SJSA1 (cell line): ENCODE data around the gene MYO5A. TPM values are rescaled to one million over a fixed set of nuclear protein-coding genes. Genes with fewer than 3 reads are reported as not detected.
"Not testable (repeated sequence)": the region's sequence is repeated elsewhere in the genome, so short reads cannot be mapped to it uniquely, and the experiment has no call there.

Experiments
- DNase-seq, 2 experiments: peaks; one replicate each; pipeline ENCODE4 v3.0.0-alpha.2; 2015 to 2020; ENCODE audit warnings: low spot score in 2 of 2, low read depth in 1 of 2
- H3K27ac ChIP-seq: fragments of 250-450 bp; sonication (Bioruptor Pico); 2 replicates; pipeline ENCODE4 v1.5.1; 2020; ENCODE audit warnings: mild to moderate bottlenecking, moderate library complexity
- H3K27me3 ChIP-seq: fragments of 250-450 bp; sonication (Bioruptor Pico); replicated peaks from 2 replicates; pipeline ENCODE4 v1.5.1; 2020; ENCODE audit warnings: mild to moderate bottlenecking, moderate library complexity
- H3K36me3 ChIP-seq: fragments of 250-450 bp; sonication (Bioruptor Pico); 2 replicates; pipeline ENCODE4 v1.5.1; 2020; ENCODE audit warnings: mild to moderate bottlenecking
- H3K4me1 ChIP-seq: fragments of 250-450 bp; sonication (Bioruptor Pico); replicated peaks from 2 replicates; pipeline ENCODE4 v1.6.1; 2021; ENCODE audit warnings: mild to moderate bottlenecking
- H3K4me3 ChIP-seq: fragments of 250-450 bp; sonication (Bioruptor Pico); 2 replicates; pipeline ENCODE4 v1.5.1; 2020; ENCODE audit warnings: mild to moderate bottlenecking
- H3K9me3 ChIP-seq: fragments of 250-450 bp; sonication (Bioruptor Pico); replicated peaks from 2 replicates; pipeline ENCODE4 v1.5.1; 2020; ENCODE audit warnings: mild to moderate bottlenecking
- total RNA-seq: library from RNA; depleted of rRNA; stranded (reverse); fragments of >200 nt; shearing (Covaris generic); gene quantifications from 2 replicates; pipeline ENCODE4 v1.2.3, GENCODE V29; 2014

The MYO5A gene
- total RNA-seq, 1 experiment from 2014 or later = 36.3 TPM

DNA sequence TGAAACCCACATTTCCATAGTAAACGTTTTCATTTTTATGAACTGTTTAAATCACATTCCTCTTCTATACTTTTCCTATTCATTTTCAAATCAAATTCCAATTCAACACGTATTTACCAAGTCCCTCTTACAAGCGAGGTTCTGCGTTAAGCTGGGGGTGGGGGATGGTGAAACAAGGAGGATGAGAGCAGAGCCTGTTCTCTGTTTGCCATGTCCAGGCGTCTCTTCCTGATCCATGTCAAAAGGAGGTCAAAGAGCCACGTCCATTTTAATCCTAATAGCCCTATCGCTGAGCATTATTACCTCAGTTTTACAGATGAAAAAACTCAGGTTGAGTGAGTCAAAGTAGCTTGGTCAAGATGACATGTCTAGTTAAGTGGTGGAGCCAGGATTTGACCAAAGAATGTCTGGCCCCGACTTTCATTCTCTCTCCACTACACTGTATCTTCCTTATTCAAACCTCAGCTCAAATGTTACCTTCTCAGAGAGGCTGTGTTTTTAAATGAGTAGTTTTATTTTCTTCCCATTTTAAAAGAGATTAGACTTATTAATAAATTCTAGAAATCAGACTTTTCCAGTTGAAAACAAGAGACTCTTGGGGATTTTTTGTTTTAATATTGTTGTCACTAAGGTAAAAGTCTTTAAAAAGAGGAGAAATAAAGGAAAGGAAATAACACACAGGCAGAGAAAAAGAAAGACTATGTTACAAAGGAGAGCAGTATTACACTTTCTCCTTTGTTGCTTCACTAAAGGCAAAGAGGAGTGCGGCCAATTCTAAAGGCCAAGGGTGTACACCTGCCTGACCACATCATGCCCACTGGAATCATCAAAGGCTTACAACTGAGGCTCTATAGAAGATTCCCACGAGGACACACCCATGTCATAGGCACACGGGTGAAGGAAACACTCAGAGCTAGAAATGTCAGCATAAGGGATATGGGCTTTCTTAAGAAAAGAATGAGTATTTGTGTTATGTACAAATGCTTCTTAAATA is 42.4 kb downstream of the MYO5A start:
- no peak for DNase-seq
- Histone ChIP-seq H3K36me3 (no peaks in the 10 kb centered on the region; the same call in 1 of the 2 replicates), H3K27me3 (no peaks in the 10 kb centered on the region), H3K4me3 (no peak overlapping the region), H3K4me1 (peaks cover 23% of the 10 kb centered on the region), H3K9me3 (no peaks in the 10 kb centered on the region), H3K27ac (no peak overlapping the region)

DNA sequence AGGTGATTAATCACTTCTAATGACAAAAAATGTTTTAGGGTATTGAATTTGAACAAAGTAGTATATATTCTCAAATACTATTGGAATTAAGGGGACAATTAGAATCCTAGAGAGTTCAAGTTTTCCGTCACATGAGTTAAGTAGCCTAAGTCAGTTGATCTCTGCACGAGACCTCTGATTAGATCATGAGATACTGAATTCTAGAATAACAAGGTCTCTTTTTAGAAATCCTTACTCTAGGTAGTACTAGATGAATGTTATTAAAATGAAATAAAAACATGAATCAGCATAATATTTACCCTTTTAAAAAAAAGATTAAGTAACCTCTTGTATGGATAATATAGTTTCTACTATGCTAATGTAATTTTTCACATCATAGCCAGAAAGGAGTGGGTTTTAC is 43.4 kb downstream of the MYO5A start:
- peaks cover 24% of the 10 kb centered on the region for H3K4me1 ChIP-seq
- DNase-seq = no peak
- H3K9me3 ChIP-seq = no peaks in the 10 kb centered on the region
- H3K27ac ChIP-seq = no peak overlapping the region
- no peaks in the 10 kb centered on the region; the same call in 1 of the 2 replicates for H3K36me3 ChIP-seq
- H3K4me3 ChIP-seq = no peak overlapping the region
- no peaks in the 10 kb centered on the region for H3K27me3 ChIP-seq

DNA sequence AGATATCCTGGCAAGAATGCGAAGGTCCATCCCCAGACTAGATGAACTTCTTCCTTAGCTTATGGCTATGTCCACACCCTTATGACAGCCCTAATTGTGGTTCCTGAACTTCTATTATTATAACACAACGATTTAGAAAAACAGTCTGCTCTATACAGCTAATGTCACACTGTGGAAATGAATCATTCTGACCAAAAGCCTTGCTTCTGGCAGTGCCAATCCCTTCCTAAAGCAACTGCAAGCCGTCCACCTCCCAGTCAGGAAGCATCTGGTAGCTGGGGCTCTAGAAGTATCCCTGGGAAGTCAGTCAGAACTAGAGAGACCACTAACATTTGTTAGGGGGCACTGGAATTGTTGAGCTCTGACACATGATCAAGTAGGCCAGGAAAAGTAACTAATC is 45.0 kb downstream of the MYO5A start:
- H3K27ac ChIP-seq = no peak overlapping the region

DNA sequence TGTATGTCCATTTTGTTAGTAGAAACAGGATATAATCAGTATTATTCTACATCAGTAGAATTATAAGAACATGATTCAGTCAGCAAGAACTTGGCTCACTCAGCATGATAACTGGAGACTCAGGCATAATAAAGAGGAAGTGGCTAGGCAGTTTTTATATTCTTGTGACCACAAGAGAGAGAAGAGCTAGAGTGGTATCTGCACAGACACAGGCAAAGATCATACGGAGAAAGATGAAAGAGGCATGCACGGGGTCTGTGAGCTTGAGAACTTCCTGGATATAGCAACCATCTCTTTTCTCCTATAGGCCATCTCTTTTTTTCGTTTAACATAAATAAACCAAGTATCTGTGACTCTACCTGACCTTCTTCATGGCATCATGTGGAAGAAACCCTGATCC is 46.8 kb downstream of the MYO5A start:
- Histone ChIP-seq H3K27me3 (no peaks in the 10 kb centered on the region), H3K27ac (peak overlapping the region; percentile 25), H3K36me3 (no peaks in the 10 kb centered on the region; the same call in 1 of the 2 replicates), H3K4me1 (peaks cover 24% of the 10 kb centered on the region), H3K4me3 (no peak overlapping the region), H3K9me3 (peaks cover 3% of the 10 kb centered on the region; the same call in 1 of the 2 replicates)
- peak in 1 of 2 experiments; percentile 62 for DNase-seq

More for the DNA sequence above, 45.0 kb downstream of the MYO5A start:
- DNase-seq = peak in 1 of 2 experiments; percentile 19
- peaks cover under 1% of the 10 kb centered on the region; the same call in 1 of the 2 replicates for H3K9me3 ChIP-seq
- peaks cover 24% of the 10 kb centered on the region for H3K4me1 ChIP-seq
- no peaks in the 10 kb centered on the region for H3K27me3 ChIP-seq
- H3K36me3 ChIP-seq = no peaks in the 10 kb centered on the region; the same call in 1 of the 2 replicates
- H3K4me3 ChIP-seq = no peak overlapping the region

DNA sequence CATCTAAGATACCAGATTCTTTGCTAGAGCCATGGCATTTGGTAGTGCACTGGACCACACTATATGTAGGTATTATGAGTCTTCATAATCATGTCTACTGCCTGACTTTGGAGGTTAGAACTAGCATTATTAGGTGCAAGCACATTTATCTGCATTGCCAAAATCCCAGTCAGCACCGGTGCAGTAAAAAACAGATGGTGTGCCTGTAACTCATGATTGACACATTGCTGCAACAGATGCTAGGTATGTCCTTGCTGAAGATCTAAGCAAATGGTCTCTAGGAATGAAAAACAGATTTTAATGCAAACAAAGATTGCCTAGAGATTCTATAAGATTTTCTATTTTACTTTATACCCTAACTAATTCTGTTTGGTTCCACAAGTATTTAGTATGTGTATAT is 47.7 kb downstream of the MYO5A start:
- no peak for DNase-seq
- Histone ChIP-seq H3K27me3 (no peaks in the 10 kb centered on the region), H3K36me3 (no peaks in the 10 kb centered on the region; the same call in 1 of the 2 replicates), H3K9me3 (peaks cover 3% of the 10 kb centered on the region; the same call in 1 of the 2 replicates), H3K4me1 (peaks cover 24% of the 10 kb centered on the region), H3K27ac (no peak overlapping the region), H3K4me3 (no peak overlapping the region)

DNA sequence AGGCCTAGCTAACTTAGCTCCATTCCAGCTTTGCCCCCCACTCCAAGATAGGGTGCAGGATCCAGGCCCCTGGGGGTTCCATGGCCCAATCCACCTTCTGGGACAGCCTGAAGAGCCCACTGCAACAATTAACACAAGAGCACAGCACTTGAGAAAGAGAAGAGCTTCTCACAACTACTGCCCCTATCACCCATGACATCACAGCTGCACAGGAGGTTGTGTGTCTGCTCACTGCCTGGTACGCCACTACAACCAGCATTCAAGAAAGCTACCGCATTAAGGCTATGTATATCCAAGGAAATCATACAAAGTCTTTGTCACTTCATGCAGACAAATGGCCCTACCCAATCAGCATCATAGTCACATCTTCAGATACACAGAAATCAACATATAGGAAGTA is 62.0 kb downstream of the MYO5A start:
- Histone ChIP-seq H3K9me3 (no peaks in the 10 kb centered on the region; the same call in 1 of the 2 replicates), H3K4me1 (no peaks in the 10 kb centered on the region), H3K36me3 (no peaks in the 10 kb centered on the region), H3K27ac (no peak overlapping the region), H3K27me3 (no peaks in the 10 kb centered on the region), H3K4me3 (no peak overlapping the region)
- DNase-seq = no peak

DNA sequence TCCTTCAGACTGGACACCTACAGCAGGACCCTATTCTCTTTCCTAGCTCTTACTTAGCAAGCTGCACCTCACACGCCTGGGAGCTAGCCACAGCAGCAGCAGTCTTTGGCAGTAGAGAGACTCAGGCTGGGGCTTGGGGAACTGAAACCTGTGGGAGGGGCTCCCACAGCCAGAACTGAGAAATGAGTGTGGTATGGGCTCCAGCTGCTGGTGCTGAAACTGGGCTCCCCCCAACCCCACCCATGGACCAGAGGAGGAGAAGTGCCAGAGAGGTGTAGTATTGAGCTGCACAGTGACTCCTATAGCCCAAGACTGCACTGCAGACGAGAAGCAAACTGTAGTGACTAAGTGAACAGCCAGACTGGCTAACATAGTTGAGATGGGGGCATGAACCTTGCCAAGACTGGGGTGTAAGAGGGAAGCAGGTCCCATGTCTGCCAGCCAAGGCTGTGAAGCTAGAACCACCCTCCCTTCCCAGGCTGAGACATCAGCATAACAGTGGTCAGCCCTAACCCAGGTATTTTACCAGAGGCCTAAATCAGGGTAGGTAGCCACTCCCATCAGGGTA is 62.5 kb downstream of the MYO5A start:
- H3K27me3 ChIP-seq = no peaks in the 10 kb centered on the region
- H3K27ac ChIP-seq = no peak overlapping the region
- no peaks in the 10 kb centered on the region for H3K4me1 ChIP-seq
- H3K9me3 ChIP-seq = no peaks in the 10 kb centered on the region; the same call in 1 of the 2 replicates
- no peak for DNase-seq
- H3K4me3 ChIP-seq = no peak overlapping the region
- no peaks in the 10 kb centered on the region for H3K36me3 ChIP-seq

DNA sequence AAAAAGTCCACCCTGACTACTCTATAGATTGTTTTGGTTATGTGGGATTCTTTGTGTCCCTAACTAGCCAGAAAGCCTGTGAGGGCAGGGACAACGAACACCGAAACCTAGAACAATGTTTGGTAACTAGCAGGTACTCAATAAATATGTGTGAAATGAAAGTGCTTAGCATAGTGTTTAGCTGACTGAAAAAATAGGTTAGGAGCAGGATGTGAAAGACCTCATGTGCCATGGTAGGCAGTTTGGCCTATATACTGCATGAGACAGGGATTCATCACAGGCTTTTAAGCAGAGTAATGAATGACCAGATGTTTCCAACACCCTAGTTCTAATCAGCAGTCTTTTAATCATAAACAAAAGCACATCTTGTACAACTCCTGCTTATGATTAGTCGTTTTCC is 64.2 kb downstream of the MYO5A start:
- no peaks in the 10 kb centered on the region for H3K36me3 ChIP-seq
- H3K27me3 ChIP-seq = no peaks in the 10 kb centered on the region
- no peak for DNase-seq

DNA sequence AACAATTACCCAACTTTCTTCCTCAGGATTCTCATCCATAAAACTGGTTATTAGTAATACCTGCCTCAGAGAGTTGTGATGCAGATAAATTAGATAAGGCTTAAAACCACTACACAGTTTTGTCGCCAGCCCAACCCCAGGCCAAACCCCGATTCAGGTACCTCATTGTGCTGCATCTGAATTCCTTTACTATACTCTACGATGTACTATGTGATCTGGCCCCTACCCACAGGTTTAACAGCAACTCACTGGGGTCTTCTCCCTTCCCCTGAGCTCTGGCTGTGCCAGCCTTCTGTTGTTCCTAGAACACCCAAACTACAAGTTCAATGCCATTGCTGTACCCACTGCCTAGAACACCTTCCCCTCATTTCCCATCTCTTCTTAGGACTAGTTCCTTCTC is 64.6 kb downstream of the MYO5A start:
- no peaks in the 10 kb centered on the region for H3K9me3 ChIP-seq
- no peaks in the 10 kb centered on the region for H3K27me3 ChIP-seq
- H3K4me1 ChIP-seq = no peaks in the 10 kb centered on the region
- H3K4me3 ChIP-seq = no peak overlapping the region
- H3K27ac ChIP-seq = no peak overlapping the region
- DNase-seq = no peak
- H3K36me3 ChIP-seq = no peaks in the 10 kb centered on the region

More for the DNA sequence above, 64.2 kb downstream of the MYO5A start:
- no peak overlapping the region for H3K4me3 ChIP-seq
- H3K27ac ChIP-seq = no peak overlapping the region
- H3K9me3 ChIP-seq = no peaks in the 10 kb centered on the region
- H3K4me1 ChIP-seq = no peaks in the 10 kb centered on the region

DNA sequence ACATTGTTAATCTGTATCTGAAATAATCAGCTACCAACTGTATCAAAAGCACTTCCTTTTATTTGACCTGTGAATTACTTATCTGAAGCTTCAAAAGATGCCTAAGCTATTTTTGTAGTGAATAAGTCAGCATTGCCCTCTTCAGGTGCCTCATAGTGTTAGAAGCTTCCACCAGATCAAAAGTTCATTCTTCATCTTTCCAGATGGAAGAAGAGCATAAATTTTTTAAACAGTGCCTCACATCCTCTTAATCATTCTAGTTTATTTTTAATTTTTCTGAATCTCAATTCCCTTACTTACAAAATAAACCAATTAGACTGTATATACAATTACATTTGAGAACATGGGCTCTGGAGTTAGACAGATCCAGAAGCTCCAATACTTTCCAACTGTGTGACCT is 65.0 kb downstream of the MYO5A start:
- H3K27ac ChIP-seq = no peak overlapping the region
- DNase-seq = no peak
- no peaks in the 10 kb centered on the region for H3K36me3 ChIP-seq

DNA sequence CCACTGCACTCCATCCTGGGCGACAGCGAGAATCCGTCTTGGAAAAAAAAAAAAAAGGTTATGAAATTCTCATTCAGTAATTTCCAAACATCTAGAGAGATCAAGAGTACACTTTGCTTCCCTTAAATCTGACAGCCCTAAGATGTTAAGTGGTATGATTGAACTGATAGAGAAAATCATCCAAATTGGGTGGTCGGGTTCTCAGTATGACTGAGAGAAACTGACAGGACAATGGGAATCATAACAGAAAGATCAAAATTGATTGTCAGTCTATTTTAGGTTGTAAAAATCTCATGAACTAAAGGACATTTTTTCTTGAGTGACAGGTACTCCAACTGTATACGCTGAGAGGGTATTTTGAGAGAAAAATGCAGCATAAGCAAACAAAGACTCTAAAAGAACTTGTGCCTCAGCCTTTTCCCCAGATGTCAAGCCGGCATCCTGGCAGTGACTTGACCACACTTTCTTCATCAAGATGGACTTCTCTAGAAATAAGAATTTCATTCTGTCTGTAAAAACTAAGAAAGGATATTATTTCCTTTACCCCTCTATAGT is 65.8 kb downstream of the MYO5A start:
- no peak for DNase-seq
- H3K9me3 ChIP-seq = no peaks in the 10 kb centered on the region

More for the DNA sequence above, 65.0 kb downstream of the MYO5A start:
- H3K27me3 ChIP-seq = no peaks in the 10 kb centered on the region
- H3K4me3 ChIP-seq = no peak overlapping the region
- H3K4me1 ChIP-seq = no peaks in the 10 kb centered on the region
- H3K9me3 ChIP-seq = no peaks in the 10 kb centered on the region

DNA sequence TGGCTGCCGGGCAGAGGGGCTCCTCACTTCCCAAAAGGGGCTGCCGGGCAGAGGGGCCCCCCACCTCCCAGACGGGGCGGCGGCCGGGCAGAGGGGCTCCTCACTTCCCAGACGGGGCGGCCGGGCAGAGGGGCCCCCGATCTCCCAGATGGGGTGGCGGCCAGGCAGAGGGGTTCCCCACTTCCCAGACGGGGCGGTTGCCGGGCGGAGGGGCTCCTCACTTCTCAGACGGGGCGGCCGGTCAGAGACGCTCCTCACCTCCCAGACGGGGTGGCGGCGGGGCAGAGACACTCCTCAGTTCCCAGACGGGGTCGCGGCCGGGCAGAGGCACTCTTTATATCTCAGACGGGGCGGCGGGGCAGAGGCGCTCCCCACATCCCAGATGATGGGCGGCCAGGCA is 69.0 kb downstream of the MYO5A start:
- H3K4me1 ChIP-seq, H3K27me3 ChIP-seq, H3K9me3 ChIP-seq, H3K27ac ChIP-seq, H3K36me3 ChIP-seq, H3K4me3 ChIP-seq, DNase-seq: not testable (repeated sequence)

More for the DNA sequence above, 65.8 kb downstream of the MYO5A start:
- H3K4me3 ChIP-seq = no peak overlapping the region
- H3K27me3 ChIP-seq = no peaks in the 10 kb centered on the region
- H3K36me3 ChIP-seq = no peaks in the 10 kb centered on the region
- H3K27ac ChIP-seq = no peak overlapping the region
- H3K4me1 ChIP-seq = no peaks in the 10 kb centered on the region

DNA sequence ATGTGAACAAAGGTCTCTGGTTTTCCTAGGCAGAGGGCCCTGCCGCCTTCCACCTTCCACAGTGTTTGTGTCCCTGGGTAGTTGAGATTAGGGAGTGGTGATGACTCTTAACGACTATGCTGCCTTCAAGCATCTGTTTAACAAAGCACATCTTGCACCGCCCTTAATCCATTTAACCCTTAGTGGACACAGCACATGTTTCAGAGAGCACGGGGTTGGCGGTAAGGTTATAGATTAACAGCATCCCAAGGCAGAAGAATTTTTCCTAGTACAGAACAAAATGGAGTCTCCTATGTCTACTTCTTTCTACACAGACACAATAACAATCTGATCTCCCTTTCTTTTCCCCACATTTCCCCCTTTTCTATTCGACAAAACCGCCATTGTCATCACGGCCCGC is 69.4 kb downstream of the MYO5A start:
- H3K36me3 ChIP-seq, H3K4me1 ChIP-seq, H3K9me3 ChIP-seq, DNase-seq, H3K27me3 ChIP-seq, H3K27ac ChIP-seq, H3K4me3 ChIP-seq: not testable (repeated sequence)
